OCI-LY1 (cell line): Measurements from ENCODE around the gene HMCN2.

Experiments used
- H2AFZ ChIP-seq: fragments of 200-600 bp; sonication (generic), shearing (Covaris generic); 2 replicates; pipeline ENCODE4 v1.6.0; 2014; ENCODE audit warnings: antibody characterized with exemption, mild to moderate bottlenecking, low read length
- H3F3A ChIP-seq: fragments of 200-600 bp; sonication (generic), shearing (Covaris generic); 2 replicates; pipeline ENCODE4 v1.6.0; 2014; ENCODE audit warnings: mild to moderate bottlenecking, antibody characterized with exemption, low read length, moderate library complexity; ENCODE audit not compliant: insufficient read depth
- H3K27ac ChIP-seq: fragments of 200-600 bp; sonication (generic); 2 replicates; pipeline ENCODE4 v1.5.1; 2014; ENCODE audit warnings: low read length, mixed run types, mild to moderate bottlenecking, low read depth; ENCODE audit not compliant: poor library complexity, severe bottlenecking
- H3K27me3 ChIP-seq: fragments of 200-600 bp; sonication (generic); 2 replicates; pipeline ENCODE4 v1.6.0; 2014; ENCODE audit warnings: antibody characterized with exemption, mild to moderate bottlenecking, low read length, moderate library complexity; ENCODE audit not compliant: insufficient read depth
- H3K36me3 ChIP-seq: fragments of 200-600 bp; sonication (generic); 2 replicates; pipeline ENCODE4 v1.6.1; 2014; ENCODE audit warnings: mild to moderate bottlenecking, antibody characterized with exemption, low read length, moderate library complexity, mixed read lengths; ENCODE audit not compliant: insufficient read depth
- H3K4me1 ChIP-seq: fragments of 200-600 bp; sonication (generic); 2 replicates; pipeline ENCODE4 v1.5.1; 2014; ENCODE audit warnings: mild to moderate bottlenecking, low read length, moderate library complexity; ENCODE audit not compliant: insufficient read depth, severe bottlenecking
- H3K4me2 ChIP-seq: fragments of 200-600 bp; sonication (generic), shearing (Covaris generic); 2 replicates; pipeline ENCODE4 v1.6.1; 2014; ENCODE audit warnings: low read length
- H3K4me3 ChIP-seq: fragments of 200-600 bp; sonication (generic); 2 replicates; pipeline ENCODE4 v1.5.1; 2014; ENCODE audit warnings: low read length, low read depth, mild to moderate bottlenecking, mixed read lengths; ENCODE audit not compliant: poor library complexity, severe bottlenecking
- H3K79me2 ChIP-seq: fragments of 200-600 bp; shearing (Covaris generic); 2 replicates; pipeline ENCODE4 v1.6.1; 2016; ENCODE audit warnings: mixed run types, low read length, mixed read lengths; ENCODE audit not compliant: insufficient read depth
- H3K9ac ChIP-seq: fragments of 200-600 bp; sonication (generic), shearing (Covaris generic); 2 replicates; pipeline ENCODE4 v1.6.1; 2014; ENCODE audit warnings: mild to moderate bottlenecking, low read length, mixed read lengths
- H3K9me2 ChIP-seq: fragments of 200-600 bp; sonication (generic), shearing (Covaris generic); 2 replicates; pipeline ENCODE4 v1.6.1; 2014; ENCODE audit warnings: low read depth, mild to moderate bottlenecking, low read length, mixed read lengths
- H3K9me3 ChIP-seq: fragments of 200-600 bp; shearing (Covaris generic); 2 replicates; pipeline ENCODE4 v1.6.1; 2014; ENCODE audit warnings: low read length, mixed read lengths
- H4K20me1 ChIP-seq: fragments of 200-600 bp; sonication (generic), shearing (Covaris generic); 2 replicates; pipeline ENCODE4 v1.6.0; 2016; ENCODE audit warnings: mild to moderate bottlenecking, low read length; ENCODE audit not compliant: insufficient read depth
- EZH2 ChIP-seq: fragments of 200-600 bp; sonication (generic), shearing (Covaris generic); IDR thresholded peaks from 2 replicates; pipeline ENCODE4 v1.8.0; 2017; ENCODE audit warnings: borderline replicate concordance, mixed run types, mild to moderate bottlenecking, antibody characterized with exemption, low read length, moderate library complexity, mixed read lengths
- TF ChIP-seq, protein P1 (sequence below): fragments of 200-600 bp; sonication (generic), shearing (Covaris generic); IDR thresholded peaks from 2 replicates; pipeline ENCODE4 v1.5.1; 2017; ENCODE audit warnings: mild to moderate bottlenecking, antibody characterized with exemption, low read length, moderate library complexity, mixed read lengths

Gene HMCN2

DNA sequence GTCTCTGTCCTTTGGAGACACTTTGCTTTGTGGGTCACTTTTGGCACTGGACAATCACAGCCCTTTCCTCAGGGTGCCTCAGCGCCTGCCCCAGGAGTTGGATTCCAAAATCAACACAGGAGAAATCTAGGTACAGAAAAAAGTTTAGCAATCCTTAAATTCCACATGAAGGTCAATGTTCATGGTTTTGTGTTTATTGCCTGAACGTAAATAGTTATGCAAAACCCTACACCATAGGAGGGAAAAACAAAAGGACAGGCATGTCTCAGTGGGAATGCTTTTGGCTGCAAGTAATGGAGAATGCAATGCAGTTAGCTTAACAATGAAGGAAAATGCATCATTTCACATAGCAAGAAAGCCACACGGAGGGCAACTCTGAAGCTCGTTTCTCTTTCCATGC is 6.5 kb upstream of the HMCN2 start:
- TF ChIP-seq, protein P1, sequence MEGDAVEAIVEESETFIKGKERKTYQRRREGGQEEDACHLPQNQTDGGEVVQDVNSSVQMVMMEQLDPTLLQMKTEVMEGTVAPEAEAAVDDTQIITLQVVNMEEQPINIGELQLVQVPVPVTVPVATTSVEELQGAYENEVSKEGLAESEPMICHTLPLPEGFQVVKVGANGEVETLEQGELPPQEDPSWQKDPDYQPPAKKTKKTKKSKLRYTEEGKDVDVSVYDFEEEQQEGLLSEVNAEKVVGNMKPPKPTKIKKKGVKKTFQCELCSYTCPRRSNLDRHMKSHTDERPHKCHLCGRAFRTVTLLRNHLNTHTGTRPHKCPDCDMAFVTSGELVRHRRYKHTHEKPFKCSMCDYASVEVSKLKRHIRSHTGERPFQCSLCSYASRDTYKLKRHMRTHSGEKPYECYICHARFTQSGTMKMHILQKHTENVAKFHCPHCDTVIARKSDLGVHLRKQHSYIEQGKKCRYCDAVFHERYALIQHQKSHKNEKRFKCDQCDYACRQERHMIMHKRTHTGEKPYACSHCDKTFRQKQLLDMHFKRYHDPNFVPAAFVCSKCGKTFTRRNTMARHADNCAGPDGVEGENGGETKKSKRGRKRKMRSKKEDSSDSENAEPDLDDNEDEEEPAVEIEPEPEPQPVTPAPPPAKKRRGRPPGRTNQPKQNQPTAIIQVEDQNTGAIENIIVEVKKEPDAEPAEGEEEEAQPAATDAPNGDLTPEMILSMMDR = no peak
- TF ChIP-seq EZH2 = no peak
- H3K79me2 ChIP-seq = no peaks in the 10 kb centered on the region
- H3F3A ChIP-seq = no peaks in the 10 kb centered on the region
- H3K9me3 ChIP-seq = no peaks in the 10 kb centered on the region
- H3K36me3 ChIP-seq = no peaks in the 10 kb centered on the region
- H3K4me1 ChIP-seq = no peaks in the 10 kb centered on the region
- H3K27me3 ChIP-seq = peaks cover 6% of the 10 kb centered on the region; the same call in 1 of the 2 replicates
- no peaks in the 10 kb centered on the region for H4K20me1 ChIP-seq
- no peak overlapping the region for H3K27ac ChIP-seq
- H3K9me2 ChIP-seq = no peaks in the 10 kb centered on the region
- H2AFZ ChIP-seq = no peak overlapping the region
- H3K4me2 ChIP-seq = no peak overlapping the region
- H3K4me3 ChIP-seq = no peak overlapping the region
- H3K9ac ChIP-seq = no peak overlapping the region

DNA sequence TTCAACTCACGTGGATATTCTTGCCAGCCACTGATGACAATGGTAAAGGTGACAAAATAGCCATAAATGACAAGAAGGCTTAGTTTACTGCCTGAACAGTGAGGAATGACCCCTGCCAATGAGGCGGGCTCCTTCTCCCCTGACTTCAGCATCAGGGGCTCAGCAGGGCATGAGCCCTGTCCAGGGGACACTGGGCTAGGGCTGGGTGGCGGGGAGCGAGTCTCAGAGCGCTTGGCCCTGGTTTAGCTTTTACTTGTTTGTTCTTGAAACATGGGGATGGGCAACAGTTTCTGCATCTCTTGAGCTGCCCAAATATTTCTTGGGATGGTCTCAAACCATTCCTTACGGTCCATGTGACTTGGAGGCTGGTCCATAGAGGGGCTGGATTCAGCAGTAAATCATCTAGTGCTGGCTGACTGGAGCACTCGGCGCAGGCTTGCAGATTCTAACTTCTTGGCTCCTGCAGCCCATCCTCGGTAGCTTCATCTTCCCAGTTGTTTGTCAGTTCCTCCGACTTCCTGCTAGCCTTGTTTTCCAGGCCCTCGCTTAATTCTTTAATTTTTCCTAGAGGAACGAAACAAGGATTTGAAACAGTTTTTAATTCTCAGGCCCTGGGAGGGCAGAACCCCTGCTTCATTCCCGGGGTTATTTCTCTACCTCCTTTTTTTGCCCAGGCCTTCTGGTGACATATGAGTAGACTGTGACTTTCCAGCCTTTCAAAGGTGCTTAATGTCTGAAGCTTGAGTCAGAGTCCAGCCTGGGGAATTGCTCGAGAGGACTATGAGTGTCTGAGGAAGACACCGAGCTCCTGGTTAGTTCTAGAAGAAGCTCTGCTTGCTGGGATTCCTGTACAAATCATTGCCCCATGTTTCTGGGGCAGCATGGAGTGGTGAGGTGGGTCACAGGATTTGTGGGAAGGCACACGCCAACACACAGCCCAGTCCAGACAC is 4.5 kb upstream of the HMCN2 start:
- no peaks in the 10 kb centered on the region for H4K20me1 ChIP-seq
- no peaks in the 10 kb centered on the region for H3K9me2 ChIP-seq
- no peak overlapping the region for H2AFZ ChIP-seq
- no peak overlapping the region for H3K4me2 ChIP-seq
- 0 out of 2 replicates have a peak, but pooled peaks cover 6% of the 10 kb centered on the region for H3K27me3 ChIP-seq
- H3K36me3 ChIP-seq = no peaks in the 10 kb centered on the region
- no peak overlapping the region for H3K9ac ChIP-seq
- H3K4me1 ChIP-seq = no peaks in the 10 kb centered on the region
- H3K79me2 ChIP-seq = no peaks in the 10 kb centered on the region
- TF ChIP-seq, protein P1 = no peak
- no peak for TF ChIP-seq EZH2
- no peaks in the 10 kb centered on the region for H3F3A ChIP-seq
- H3K9me3 ChIP-seq = no peaks in the 10 kb centered on the region
- H3K27ac ChIP-seq = no peak overlapping the region
- no peak overlapping the region for H3K4me3 ChIP-seq

DNA sequence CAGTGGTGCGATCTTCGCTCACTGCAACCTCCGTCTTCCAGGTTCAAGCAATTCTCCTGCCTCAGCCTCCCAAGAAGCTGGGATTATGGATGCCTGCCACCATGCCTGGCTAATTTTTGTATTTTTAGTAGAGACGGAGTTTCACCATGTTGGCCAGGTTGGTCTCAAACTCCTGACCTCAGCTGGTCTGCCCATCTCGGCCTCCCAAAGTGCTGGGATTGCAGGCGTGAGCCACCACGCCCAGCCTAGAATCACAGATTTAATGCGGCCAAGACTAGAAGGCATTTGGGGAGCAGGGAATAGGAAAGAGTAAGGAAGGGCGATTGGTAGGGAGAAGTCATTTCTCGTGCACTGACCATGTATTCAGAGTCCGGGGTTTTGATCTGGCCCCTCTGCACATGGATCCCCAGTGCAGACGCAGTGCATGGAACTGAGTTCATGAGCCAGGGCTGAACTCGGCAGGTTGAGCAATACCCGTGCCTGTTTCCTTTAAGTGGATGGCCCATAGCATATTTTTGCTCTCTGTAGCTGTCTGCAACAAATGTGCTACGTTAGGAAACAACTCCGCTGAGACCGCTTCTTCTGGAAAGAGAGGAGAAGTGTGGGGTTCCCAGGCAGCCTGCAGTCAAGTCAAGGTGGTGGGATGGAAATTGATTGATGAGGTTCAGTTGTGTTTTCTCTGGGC is 3.4 kb upstream of the HMCN2 start:
- Histone ChIP-seq H3K36me3 (no peaks in the 10 kb centered on the region), H3K27me3 (0 out of 2 replicates have a peak, but pooled peaks cover 6% of the 10 kb centered on the region), H3K4me3 (no peak overlapping the region), H3K9ac (no peak overlapping the region), H2AFZ (no peak overlapping the region), H3K4me1 (no peaks in the 10 kb centered on the region), H4K20me1 (no peaks in the 10 kb centered on the region), H3K4me2 (no peak overlapping the region), H3K9me3 (no peaks in the 10 kb centered on the region), H3K9me2 (no peaks in the 10 kb centered on the region), H3K27ac (no peak overlapping the region), H3K79me2 (no peaks in the 10 kb centered on the region), H3F3A (no peaks in the 10 kb centered on the region)
- TF ChIP-seq, protein P1 = no peak
- no peak for TF ChIP-seq EZH2
